Spinal cord (tissue), 10 donors: ENCODE measurements around the gene TCF21. TPM values are rescaled to one million over a fixed set of nuclear protein-coding genes. Genes with fewer than 3 reads are reported as not detected.

ENCODE experiments used
- DNase-seq, 6 donors: peaks; one replicate each; pipeline versions ENCODE4 v3.0.0 to v3.0.0-alpha.2; 2013 to 2015; ENCODE audit warnings: low spot score in 6 of 6, low read depth in 4 of 6
- H3K27ac ChIP-seq: one replicate; pipeline ENCODE4 v1.5.1; 2013; ENCODE audit warnings: low read depth, low read length, control low read depth
- H3K27me3 ChIP-seq: one replicate; pipeline ENCODE4 v1.6.1; 2013; ENCODE audit warnings: low read length; ENCODE audit not compliant: control insufficient read depth, insufficient read depth
- H3K36me3 ChIP-seq: one replicate; pipeline ENCODE4 v1.6.1; 2013; ENCODE audit warnings: low read length; ENCODE audit not compliant: control insufficient read depth, insufficient read depth
- H3K4me1 ChIP-seq: one replicate; pipeline ENCODE4 v1.6.1; 2013; ENCODE audit warnings: low read length; ENCODE audit not compliant: control insufficient read depth, insufficient read depth
- H3K4me3 ChIP-seq: one replicate; pipeline ENCODE4 v1.5.1; 2013; ENCODE audit warnings: low read depth, low read length, control low read depth
- H3K9me3 ChIP-seq: one replicate; pipeline ENCODE4 v1.6.1; 2013; ENCODE audit warnings: low read length; ENCODE audit not compliant: control insufficient read depth, insufficient read depth
- WGBS: methylation state at CpG from one replicate; pipeline ENCODE4 v1.1.5; 2013; ENCODE audit warnings: missing lambda C conversion rate; ENCODE audit not compliant: insufficient coverage; 5-methylcytosine and 5-hydroxymethylcytosine counted together
- long read RNA-seq, 4 donors: transcript quantifications; one replicate each; lab custom pipeline, GENCODE V29; 2026
- polyA plus RNA-seq, 2 donors: library from polyadenylated mRNA; unstranded; fragments of 120-200 nt; gene quantifications; one replicate each; pipeline ENCODE4 v1.2.1, GENCODE V29; 2013; ENCODE audit not compliant: insufficient read length in 2 of 2
- total RNA-seq, 2 donors: library from RNA; depleted of rRNA in 1 of 2; stranded (reverse); fragments of 120-200 nt in 1 of 2; fragments of >200 nt in 1 of 2; gene quantifications; one replicate each; pipeline versions ENCODE4 v1.2.3 to v1.2.4, GENCODE V29; 2013 to 2014
- donor health status: healthy.

TCF21 gene
- 1 to 10 TPM in 1 of 2 donors, not detected in 1; 5.3 TPM for total RNA-seq
- polyA plus RNA-seq, result under 1 TPM; 0.63 to 0.95 TPM
- long read RNA-seq, donor 1, full-length matches to known transcripts, result 1 of 1 reads
- long read RNA-seq, donor 1, partial matches to known transcripts, result 0 of 1 reads
- long read RNA-seq, donor 1, other reads (novel, unspliced or antisense), result 0 of 1 reads
- long read RNA-seq, donor 2, result 0 reads
- long read RNA-seq, donor 3, partial matches to known transcripts, result 0 of 1 reads
- long read RNA-seq, donor 3, other reads (novel, unspliced or antisense), result 0 of 1 reads
- long read RNA-seq, donor 4, full-length matches to known transcripts, result 176 of 176 reads
- long read RNA-seq, donor 4, partial matches to known transcripts, result 0 of 176 reads
- long read RNA-seq, donor 4, other reads (novel, unspliced or antisense), result 0 of 176 reads

GRCh38 chr6:133888929-133889556 is at the start of gene TCF21:
TCF21 (plus strand) TSS chr6:133889113; CDS start chr6:133889398, 285 bp downstream.
- 5% methylated on average over 16 of the region's 22 CpGs for WGBS
- no peak for DNase-seq
- H3K4me1 ChIP-seq, result peaks cover 26% of the 10 kb centered on the region
- H3K4me3 ChIP-seq, result no peak within 1 kb of the TSS
- H3K27ac ChIP-seq, result no peak within 1 kb of the TSS
- no peaks in the 10 kb centered on the region for H3K36me3 ChIP-seq
- H3K27me3 ChIP-seq, result peaks cover 88% of the 10 kb centered on the region
- H3K9me3 ChIP-seq, result no peaks in the 10 kb centered on the region

GRCh38 chr6:133841176-133841575 is 47.7 kb upstream of the TCF21 start:
- no CpG with 5 or more reads among the region's 3 CpGs for WGBS
- no peak for DNase-seq
- H3K27me3 ChIP-seq, result peaks cover 7% of the 10 kb centered on the region
- no peaks in the 10 kb centered on the region for H3K9me3 ChIP-seq
- no peak overlapping the region for H3K4me3 ChIP-seq
- no peak overlapping the region for H3K27ac ChIP-seq
- no peaks in the 10 kb centered on the region for H3K36me3 ChIP-seq
- H3K4me1 ChIP-seq, result peaks cover 6% of the 10 kb centered on the region

GRCh38 chr6:133843098-133843497 is 45.8 kb upstream of the TCF21 start:
- Histone ChIP-seq H3K4me3 (no peak overlapping the region), H3K27ac (no peak overlapping the region), H3K36me3 (no peaks in the 10 kb centered on the region), H3K4me1 (peaks cover under 1% of the 10 kb centered on the region), H3K9me3 (no peaks in the 10 kb centered on the region), H3K27me3 (peaks cover 1% of the 10 kb centered on the region)
- 83% methylated on average over 1 of the region's 2 CpGs for WGBS
- DNase-seq, result no peak

GRCh38 chr6:133844709-133845108 is 44.2 kb upstream of the TCF21 start:
- H3K4me3 ChIP-seq, result no peak overlapping the region
- WGBS, result no CpG with 5 or more reads among the region's 1 CpG
- H3K27ac ChIP-seq, result no peak overlapping the region
- H3K4me1 ChIP-seq, result no peaks in the 10 kb centered on the region
- no peaks in the 10 kb centered on the region for H3K9me3 ChIP-seq
- no peak for DNase-seq
- no peaks in the 10 kb centered on the region for H3K27me3 ChIP-seq
- no peaks in the 10 kb centered on the region for H3K36me3 ChIP-seq

GRCh38 chr6:133854041-133854363 is 34.9 kb upstream of the TCF21 start:
- DNase-seq, result no peak
- Histone ChIP-seq H3K9me3 (no peaks in the 10 kb centered on the region), H3K36me3 (no peaks in the 10 kb centered on the region), H3K27me3 (peaks cover 42% of the 10 kb centered on the region), H3K4me3 (no peak overlapping the region), H3K4me1 (peaks cover 8% of the 10 kb centered on the region), H3K27ac (no peak overlapping the region)
- 0% methylated on average over 1 of the region's 12 CpGs for WGBS

GRCh38 chr6:133854364-133855275 is 34.3 kb upstream of the TCF21 start:
- DNase-seq, result peak in 2 of 6 donors; percentile 40 to 50

GRCh38 chr6:133855276-133855990 is 33.5 kb upstream of the TCF21 start:
- H3K9me3 ChIP-seq, result peaks cover 2% of the 10 kb centered on the region
- H3K4me1 ChIP-seq, result peaks cover 8% of the 10 kb centered on the region
- H3K4me3 ChIP-seq, result no peak overlapping the region
- H3K27ac ChIP-seq, result no peak overlapping the region
- peak in 2 of 6 donors; percentile 40 to 67 for DNase-seq
- WGBS, result 0% methylated on average over 2 of the region's 16 CpGs
- H3K27me3 ChIP-seq, result peaks cover 42% of the 10 kb centered on the region
- no peaks in the 10 kb centered on the region for H3K36me3 ChIP-seq

More at GRCh38 chr6:133854364-133855275, 34.3 kb upstream of the TCF21 start:
- WGBS, result 3% methylated on average over 40 of the region's 40 CpGs
- Histone ChIP-seq H3K27me3 (peaks cover 42% of the 10 kb centered on the region), H3K4me1 (peaks cover 8% of the 10 kb centered on the region), H3K4me3 (no peak overlapping the region), H3K36me3 (no peaks in the 10 kb centered on the region), H3K27ac (no peak overlapping the region), H3K9me3 (no peaks in the 10 kb centered on the region)

- Histone ChIP-seq H3K36me3 (no peaks in the 10 kb centered on the region), H3K27ac (no peak overlapping the region), H3K4me1 (peaks cover 8% of the 10 kb centered on the region), H3K9me3 (peaks cover 2% of the 10 kb centered on the region), H3K4me3 (no peak overlapping the region), H3K27me3 (peaks cover 42% of the 10 kb centered on the region)
- DNase-seq, result peak in 1 of 6 donors; percentile 26
- no CpG with 5 or more reads among the region's 3 CpGs for WGBS
Observed at GRCh38 chr6:133855991-133856370, 32.9 kb upstream of the TCF21 start.

- H3K36me3 ChIP-seq, result no peaks in the 10 kb centered on the region
- no peak for DNase-seq
- H3K27ac ChIP-seq, result no peak overlapping the region
- no CpG with 5 or more reads among the region's 2 CpGs for WGBS
- H3K4me1 ChIP-seq, result peaks cover 8% of the 10 kb centered on the region
- peaks cover 6% of the 10 kb centered on the region for H3K9me3 ChIP-seq
- H3K4me3 ChIP-seq, result no peak overlapping the region
- peaks cover 42% of the 10 kb centered on the region for H3K27me3 ChIP-seq
Observed at GRCh38 chr6:133856911-133857310, 32.0 kb upstream of the TCF21 start.
